ENCODE measurements around the gene FTCD. TPM values are rescaled to one million over a fixed set of nuclear protein-coding genes. Genes with fewer than 3 reads are reported as not detected.

Gene FTCD
- polyA plus RNA-seq, 3 donors, result not detected

DNA sequence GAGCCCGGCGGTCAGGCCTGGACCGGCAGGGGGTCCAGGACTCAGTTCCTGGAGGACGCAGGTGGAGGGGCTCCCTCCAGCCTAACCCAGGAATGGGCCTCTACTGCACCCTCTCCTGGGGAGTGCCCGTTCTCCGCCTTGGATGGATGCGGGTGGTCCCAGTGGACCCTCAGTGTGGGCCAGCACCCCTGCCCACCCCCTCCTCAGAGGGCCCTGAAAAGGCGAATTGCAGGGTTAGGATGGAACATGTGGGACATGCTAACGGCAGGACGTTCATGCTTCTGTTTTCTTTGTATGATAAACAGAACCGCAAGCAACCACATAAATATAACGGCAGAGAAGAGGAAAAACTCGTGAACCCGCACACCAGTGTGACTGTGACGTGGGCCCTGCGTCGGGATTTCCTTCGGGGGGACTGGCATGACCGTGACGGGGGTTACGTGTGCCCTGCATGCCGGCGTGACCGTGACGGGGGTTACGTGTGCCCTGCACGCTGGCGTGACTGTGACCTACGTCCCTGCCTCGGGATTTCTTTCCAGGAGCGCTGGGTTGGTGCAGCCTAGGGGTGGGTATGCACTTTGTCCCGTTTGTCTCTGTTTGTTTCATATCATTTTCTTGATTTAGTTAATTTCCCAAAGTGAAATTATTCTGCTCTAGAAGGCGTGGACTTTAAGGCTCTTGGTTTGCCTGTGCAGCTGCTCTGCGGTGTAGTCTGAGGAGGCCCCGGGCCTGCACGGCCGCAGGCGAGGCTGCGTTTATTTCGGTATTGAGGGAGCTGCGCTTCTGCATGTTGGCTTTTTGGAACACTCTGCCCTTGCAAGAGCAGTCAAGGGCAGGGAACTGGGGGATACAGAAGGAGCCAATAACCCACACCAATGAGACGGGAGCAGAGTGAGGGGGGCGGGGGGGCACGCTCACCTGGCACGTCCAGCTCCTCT is 3.1 kb downstream of the FTCD start:
- Histone ChIP-seq H3K4me2 (replicated peaks; ENCODE audit: extremely low read depth, low read length, poor library complexity, severe bottlenecking) (no peak overlapping the region), H3K27ac (ENCODE audit: low read depth in 1 of 2, low read length in 2 of 2) (no peak overlapping the region), H3K4me1 (ENCODE audit: control insufficient read depth in 1 of 2, insufficient read depth in 2 of 2, low read length in 2 of 2) (no peaks in the 10 kb centered on the region), H3K9me3 (replicated peaks in 1 of 2; ENCODE audit: control insufficient read depth in 1 of 2, insufficient read depth in 1 of 2, low read length in 2 of 2) (no peaks in the 10 kb centered on the region), H3K9ac (ENCODE audit: insufficient read depth, low read length, poor library complexity, severe bottlenecking) (no peak overlapping the region), H2AFZ (ENCODE audit: insufficient read depth, low read depth, low read length, poor library complexity, severe bottlenecking) (no peak overlapping the region), H4K20me1 (ENCODE audit: insufficient read depth, low read length) (no peaks in the 10 kb centered on the region), H3K27me3 (ENCODE audit: control insufficient read depth in 2 of 2, insufficient read depth in 2 of 2, low read length in 2 of 2) (no peaks in the 10 kb centered on the region), H3K36me3 (replicated peaks in 1 of 2; ENCODE audit: control insufficient read depth in 1 of 2, insufficient read depth in 2 of 2, low read length in 2 of 2) (no peaks in the 10 kb centered on the region), H3K79me2 (ENCODE audit: insufficient read depth, low read length) (no peaks in the 10 kb centered on the region), H3K4me3 (replicated peaks in 1 of 3; ENCODE audit: low read depth in 2 of 3, low read length in 3 of 3) (no peak overlapping the region)
- WGBS (ENCODE audit: insufficient coverage), result 97% methylated on average over 40 of the region's 45 CpGs
- H3K27ac Mint-ChIP-seq, result no peak overlapping the region
- H3K4me1 Mint-ChIP-seq, result no peaks in the 10 kb centered on the region
- intact Hi-C loops (cut with micrococcal nuclease), result no loop called here
- no peak for DNase-seq
- TF ChIP-seq, protein P1, sequence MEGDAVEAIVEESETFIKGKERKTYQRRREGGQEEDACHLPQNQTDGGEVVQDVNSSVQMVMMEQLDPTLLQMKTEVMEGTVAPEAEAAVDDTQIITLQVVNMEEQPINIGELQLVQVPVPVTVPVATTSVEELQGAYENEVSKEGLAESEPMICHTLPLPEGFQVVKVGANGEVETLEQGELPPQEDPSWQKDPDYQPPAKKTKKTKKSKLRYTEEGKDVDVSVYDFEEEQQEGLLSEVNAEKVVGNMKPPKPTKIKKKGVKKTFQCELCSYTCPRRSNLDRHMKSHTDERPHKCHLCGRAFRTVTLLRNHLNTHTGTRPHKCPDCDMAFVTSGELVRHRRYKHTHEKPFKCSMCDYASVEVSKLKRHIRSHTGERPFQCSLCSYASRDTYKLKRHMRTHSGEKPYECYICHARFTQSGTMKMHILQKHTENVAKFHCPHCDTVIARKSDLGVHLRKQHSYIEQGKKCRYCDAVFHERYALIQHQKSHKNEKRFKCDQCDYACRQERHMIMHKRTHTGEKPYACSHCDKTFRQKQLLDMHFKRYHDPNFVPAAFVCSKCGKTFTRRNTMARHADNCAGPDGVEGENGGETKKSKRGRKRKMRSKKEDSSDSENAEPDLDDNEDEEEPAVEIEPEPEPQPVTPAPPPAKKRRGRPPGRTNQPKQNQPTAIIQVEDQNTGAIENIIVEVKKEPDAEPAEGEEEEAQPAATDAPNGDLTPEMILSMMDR (IDR thresholded peaks at IDR 0.05), result no peak
- no peaks in the 10 kb centered on the region for H3K36me3 Mint-ChIP-seq
- H3K9me3 Mint-ChIP-seq, result no peaks in the 10 kb centered on the region
- no peak overlapping the region for H3K4me3 Mint-ChIP-seq
- peaks cover 0 to 4% (median 2%) of the 10 kb centered on the region in 3 donors for H3K27me3 Mint-ChIP-seq (ENCODE audit: low read depth in 3 of 3)

DNA sequence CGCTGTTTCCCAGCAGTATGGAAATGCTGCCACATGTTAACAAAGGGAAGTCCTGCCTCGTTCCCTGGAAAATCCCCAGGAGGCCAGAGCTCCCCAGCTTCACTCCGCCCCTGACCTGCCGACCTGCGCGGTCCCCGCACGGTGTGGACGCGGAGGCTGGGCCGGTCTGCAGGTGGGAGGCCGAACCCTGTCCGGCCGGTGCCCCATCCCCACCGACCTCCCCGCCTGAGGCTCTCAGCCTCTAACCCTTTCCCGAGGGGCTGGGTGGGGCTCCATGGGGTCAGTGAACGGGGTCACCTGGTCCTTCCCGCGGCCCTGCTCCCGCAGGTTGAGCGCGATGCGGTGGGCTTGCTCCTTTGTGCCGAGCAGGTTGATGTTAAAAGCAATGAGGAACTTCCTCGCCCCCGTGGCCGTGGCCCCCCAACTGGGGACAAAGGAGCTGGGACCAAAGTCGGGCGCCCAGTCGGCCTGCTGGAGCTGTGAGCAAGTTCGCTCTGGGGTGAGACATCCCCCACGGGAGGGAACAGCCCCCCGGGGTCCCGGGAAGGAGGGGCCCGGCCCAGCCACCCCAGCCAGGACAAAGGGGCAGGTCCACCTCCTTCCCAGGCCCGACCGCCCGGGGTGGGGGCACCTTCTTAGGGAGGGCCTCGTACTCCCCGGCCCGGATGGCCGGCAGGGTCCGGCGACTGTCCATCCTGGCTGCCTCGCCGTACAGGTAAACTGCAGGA is 4.0 kb downstream of the FTCD start:
- no peak for DNase-seq

More for the DNA sequence above, 4.0 kb downstream of the FTCD start:
- Histone ChIP-seq H3K4me2 (replicated peaks; ENCODE audit: extremely low read depth, low read length, poor library complexity, severe bottlenecking) (no peak overlapping the region), H3K4me3 (replicated peaks in 1 of 3; ENCODE audit: low read depth in 2 of 3, low read length in 3 of 3) (no peak overlapping the region), H3K27me3 (ENCODE audit: control insufficient read depth in 2 of 2, insufficient read depth in 2 of 2, low read length in 2 of 2) (no peaks in the 10 kb centered on the region), H2AFZ (ENCODE audit: insufficient read depth, low read depth, low read length, poor library complexity, severe bottlenecking) (no peak overlapping the region), H3K36me3 (replicated peaks in 1 of 2; ENCODE audit: control insufficient read depth in 1 of 2, insufficient read depth in 2 of 2, low read length in 2 of 2) (no peaks in the 10 kb centered on the region), H3K4me1 (ENCODE audit: control insufficient read depth in 1 of 2, insufficient read depth in 2 of 2, low read length in 2 of 2) (no peaks in the 10 kb centered on the region), H3K27ac (ENCODE audit: low read depth in 1 of 2, low read length in 2 of 2) (no peak overlapping the region), H4K20me1 (ENCODE audit: insufficient read depth, low read length) (no peaks in the 10 kb centered on the region), H3K79me2 (ENCODE audit: insufficient read depth, low read length) (no peaks in the 10 kb centered on the region), H3K9me3 (replicated peaks in 1 of 2; ENCODE audit: control insufficient read depth in 1 of 2, insufficient read depth in 1 of 2, low read length in 2 of 2) (no peaks in the 10 kb centered on the region), H3K9ac (ENCODE audit: insufficient read depth, low read length, poor library complexity, severe bottlenecking) (no peak overlapping the region)
- TF ChIP-seq, protein P1 (IDR thresholded peaks at IDR 0.05), result no peak
- Mint-ChIP-seq H3K9me3 (no peaks in the 10 kb centered on the region), H3K4me1 (no peaks in the 10 kb centered on the region), H3K27ac (no peak overlapping the region), H3K4me3 (no peak overlapping the region), H3K36me3 (no peaks in the 10 kb centered on the region), H3K27me3 (ENCODE audit: low read depth in 3 of 3) (peaks cover 0 to 3% (median 2%) of the 10 kb centered on the region in 3 donors)
- 95% methylated on average over 42 of the region's 47 CpGs for WGBS (ENCODE audit: insufficient coverage)
- intact Hi-C loops (cut with micrococcal nuclease), result no loop called here

All from CD14-positive monocyte (primary cell).